Lower leg skin (tissue), 4 donors: ENCODE data around the gene KRTAP10-1. TPM values are rescaled to one million over a fixed set of nuclear protein-coding genes. Genes with fewer than 3 reads are reported as not detected.

ENCODE experiments used
- DNase-seq, 2 donors: peaks; one replicate each; pipeline ENCODE4 v3.0.0-alpha.2; 2019; ENCODE audit warnings: low spot score in 2 of 2
- H3K4me3 ChIP-seq: fragments of 200-600 bp; sonication (generic); 2 replicates; pipeline ENCODE4 v1.5.1; 2017; ENCODE audit warnings: mild to moderate bottlenecking, low read depth; ENCODE audit not compliant: poor library complexity, severe bottlenecking
- CTCF ChIP-seq, 3 donors: fragments of 450-650 bp; IDR thresholded peaks; one replicate each; pipeline ENCODE4 v1.5.1; 2016; ENCODE audit warnings: antibody characterized with exemption in 3 of 3, mild to moderate bottlenecking in 3 of 3, moderate library complexity in 2 of 3
- POLR2A ChIP-seq, 2 donors: fragments of 450-650 bp; IDR thresholded peaks; one replicate each; pipeline ENCODE4 v1.6.1; 2016 to 2017; ENCODE audit warnings: antibody characterized with exemption in 2 of 2, mild to moderate bottlenecking in 1 of 2, moderate library complexity in 1 of 2
- WGBS, 2 donors: methylation state at CpG; one replicate each; pipeline ENCODE4 v1.1.5; 2018; 5-methylcytosine and 5-hydroxymethylcytosine counted together
- intact Hi-C: fragments of 100-400 bp; cut with DNase I; formaldehyde crosslinking; loops from one replicate; pipeline ENCODE4 v1.15.0; 2023; ENCODE audit warnings: low total_unique reads
- total RNA-seq, 4 donors: library from RNA; depleted of rRNA; stranded (reverse); fragments of >200 nt; gene quantifications; one replicate each; pipeline ENCODE4 v1.1.0, GENCODE V29; 2016

KRTAP10-1 gene
- total RNA-seq, 4 donors from 2014 or later, result 3.0 TPM; not detected in 3

GRCh38 chr21:44544566-44544965 is 4.6 kb upstream of the KRTAP10-1 start:
- intact Hi-C loops, result no loop called here

GRCh38 chr21:44542716-44543115 is 2.7 kb upstream of the KRTAP10-1 start:
- WGBS, 2 donors, result 78 to 85% methylated on average over 1 of the region's 1 CpG
- H3K4me3 ChIP-seq, result no peak overlapping the region
- no peak for DNase-seq
- intact Hi-C loops, result no loop called here
- no peak for TF ChIP-seq POLR2A (IDR thresholded peaks at IDR 0.05)
- no peak for TF ChIP-seq CTCF (IDR thresholded peaks at IDR 0.05)

More at GRCh38 chr21:44544566-44544965, 4.6 kb upstream of the KRTAP10-1 start:
- no peak overlapping the region for H3K4me3 ChIP-seq
- WGBS, 2 donors, result 84 to 95% methylated on average over 3 of the region's 3 CpGs
- DNase-seq, result peak in 1 of 2 donors; percentile 40
- TF ChIP-seq CTCF (IDR thresholded peaks at IDR 0.05) (no peak), POLR2A (IDR thresholded peaks at IDR 0.05) (no peak)

GRCh38 chr21:44540741-44541288 is 820 bp upstream of the KRTAP10-1 start:
- H3K4me3 ChIP-seq, result no peak overlapping the region
- intact Hi-C loops, result no loop called here
- TF ChIP-seq CTCF (IDR thresholded peaks at IDR 0.05) (no peak), POLR2A (IDR thresholded peaks at IDR 0.05) (no peak)
- WGBS, 2 donors, result 81 to 84% methylated on average over 11 of the region's 11 CpGs
- DNase-seq, result peak; percentile 3 to 58

- intact Hi-C loops, result no loop called here
- peak in 1 of 2 donors; percentile 81 for DNase-seq
- TF ChIP-seq CTCF (IDR thresholded peaks at IDR 0.05), result no peak
- no peak for TF ChIP-seq POLR2A (IDR thresholded peaks at IDR 0.05)
- no peak overlapping the region for H3K4me3 ChIP-seq
- WGBS, 2 donors, result 70 to 76% methylated on average over 14 of the region's 14 CpGs
Observed at GRCh38 chr21:44539046-44539445, 949 bp downstream of the KRTAP10-1 start.

- TF ChIP-seq POLR2A (IDR thresholded peaks at IDR 0.05) (no peak), CTCF (IDR thresholded peaks at IDR 0.05) (no peak)
- DNase-seq, result peak in 1 of 2 donors; percentile 75
- intact Hi-C loops, result no loop called here
- H3K4me3 ChIP-seq, result no peak overlapping the region
- 93 to 96% methylated on average over 25 to 32 of the region's 33 CpGs for WGBS, 2 donors
Observed at GRCh38 chr21:44537930-44538911, 1.8 kb downstream of the KRTAP10-1 start.
